Adrenal gland (tissue), 5 donors: Measurements from ENCODE around the gene MST1R.

Source experiments
- POLR2A ChIP-seq, 2 donors: fragments of 450-650 bp; IDR thresholded peaks; one replicate each; pipeline ENCODE4 v1.6.1; 2017; ENCODE audit warnings: antibody characterized with exemption in 2 of 2, mild to moderate bottlenecking in 2 of 2, moderate library complexity in 1 of 2
- TF ChIP-seq, protein P1 (sequence below), 6 experiments: fragments of 450-650 bp in 4 of 6; fragments of 200-600 bp in 2 of 6; sonication (generic) in 1 of 6; IDR thresholded peaks; 1 replicate in 5 of 6; 2 replicates in 1 of 6; pipeline versions ENCODE4 v1.5.1 to v1.8.0; 2016 to 2021; ENCODE audit warnings: antibody characterized with exemption in 6 of 6, mild to moderate bottlenecking in 2 of 6, moderate library complexity in 1 of 6
- donor health status: DM: no; HTN: no; CAD: no.

DNA sequence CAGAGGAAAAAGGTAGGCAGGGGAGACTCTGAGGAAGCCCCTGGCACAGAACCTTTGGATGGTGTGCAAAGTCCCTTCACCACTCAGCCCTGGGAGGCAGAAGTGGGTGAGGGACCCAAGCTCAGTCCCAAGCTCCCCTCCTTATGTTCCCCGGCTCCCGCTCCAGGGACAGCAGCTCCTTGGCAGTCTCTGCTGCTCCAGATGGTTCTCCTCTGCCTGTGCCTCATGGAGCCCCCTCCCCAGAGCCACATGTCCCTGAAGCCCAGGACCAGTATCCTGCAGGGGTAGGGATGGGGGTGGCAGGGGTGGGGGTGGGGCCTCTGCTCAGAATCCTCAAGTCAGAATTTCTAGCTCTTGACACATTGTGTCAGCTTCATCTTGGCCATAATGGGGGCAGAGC, 26.0 kb downstream of the MST1R start:
- TF ChIP-seq, protein P1, sequence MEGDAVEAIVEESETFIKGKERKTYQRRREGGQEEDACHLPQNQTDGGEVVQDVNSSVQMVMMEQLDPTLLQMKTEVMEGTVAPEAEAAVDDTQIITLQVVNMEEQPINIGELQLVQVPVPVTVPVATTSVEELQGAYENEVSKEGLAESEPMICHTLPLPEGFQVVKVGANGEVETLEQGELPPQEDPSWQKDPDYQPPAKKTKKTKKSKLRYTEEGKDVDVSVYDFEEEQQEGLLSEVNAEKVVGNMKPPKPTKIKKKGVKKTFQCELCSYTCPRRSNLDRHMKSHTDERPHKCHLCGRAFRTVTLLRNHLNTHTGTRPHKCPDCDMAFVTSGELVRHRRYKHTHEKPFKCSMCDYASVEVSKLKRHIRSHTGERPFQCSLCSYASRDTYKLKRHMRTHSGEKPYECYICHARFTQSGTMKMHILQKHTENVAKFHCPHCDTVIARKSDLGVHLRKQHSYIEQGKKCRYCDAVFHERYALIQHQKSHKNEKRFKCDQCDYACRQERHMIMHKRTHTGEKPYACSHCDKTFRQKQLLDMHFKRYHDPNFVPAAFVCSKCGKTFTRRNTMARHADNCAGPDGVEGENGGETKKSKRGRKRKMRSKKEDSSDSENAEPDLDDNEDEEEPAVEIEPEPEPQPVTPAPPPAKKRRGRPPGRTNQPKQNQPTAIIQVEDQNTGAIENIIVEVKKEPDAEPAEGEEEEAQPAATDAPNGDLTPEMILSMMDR (IDR thresholded peaks at IDR 0.05): no peak
- TF ChIP-seq POLR2A (IDR thresholded peaks at IDR 0.05): no peak
